Measurements from ENCODE around the gene PTPRA.
A peak's percentile ranks its signal among the peaks of the same experiment; 100 is the strongest.

Gene PTPRA

GRCh38 chr20:2851086-2851485 is 22.2 kb upstream of the PTPRA start:
- DNase-seq = no peak

- DNase-seq = no peak
Measured at GRCh38 chr20:2858591-2858990, 14.7 kb upstream of the PTPRA start.

- DNase-seq = no peak
Measured at GRCh38 chr20:2859330-2860121, 13.8 kb upstream of the PTPRA start.

GRCh38 chr20:2864626-2865025 is 8.7 kb upstream of the PTPRA start:
- DNase-seq = no peak

- no peak for DNase-seq
Measured at GRCh38 chr20:2865101-2865500, 8.2 kb upstream of the PTPRA start.

- peak; percentile 81 for DNase-seq
Measured at GRCh38 chr20:2865630-2866029, 7.7 kb upstream of the PTPRA start.

- peak; percentile 62 for DNase-seq
Measured at GRCh38 chr20:2866236-2866635, 7.0 kb upstream of the PTPRA start.

- no peak for DNase-seq
Measured at GRCh38 chr20:2867081-2867864, 6.0 kb upstream of the PTPRA start.

GRCh38 chr20:2869381-2869780 is 3.9 kb upstream of the PTPRA start:
- DNase-seq = no peak

GRCh38 chr20:2871111-2871465 is 2.2 kb upstream of the PTPRA start:
- DNase-seq = no peak

- DNase-seq = peak; percentile 76
Measured at GRCh38 chr20:2871661-2872458, 1.4 kb upstream of the PTPRA start.

GRCh38 chr20:2872459-2873009 is 747 bp upstream of the PTPRA start:
- peak; percentile 87 for DNase-seq

- peak; percentile 75 for DNase-seq
Measured at GRCh38 chr20:2873747-2874041, 413 bp downstream of the PTPRA start.

- peak; percentile 52 for DNase-seq
Measured at GRCh38 chr20:2874456-2874855, 1.2 kb downstream of the PTPRA start.

- DNase-seq = no peak
Measured at GRCh38 chr20:2875690-2876203, 2.5 kb downstream of the PTPRA start.

- no peak for DNase-seq
Measured at GRCh38 chr20:2878515-2878914, 5.2 kb downstream of the PTPRA start.

- DNase-seq = no peak
Measured at GRCh38 chr20:2879146-2879545, 5.9 kb downstream of the PTPRA start.

GRCh38 chr20:2880650-2881049 is 7.4 kb downstream of the PTPRA start:
- DNase-seq = no peak

- DNase-seq = no peak
Measured at GRCh38 chr20:2883726-2884637, 10.7 kb downstream of the PTPRA start.

- DNase-seq = no peak
Measured at GRCh38 chr20:2887715-2888114, 14.4 kb downstream of the PTPRA start.

GRCh38 chr20:2888224-2888955 is 15.1 kb downstream of the PTPRA start:
- DNase-seq = no peak
